Thyroid gland (tissue), 4 donors: ENCODE results near the gene PMM2. TPM values are rescaled to one million over a fixed set of nuclear protein-coding genes. Genes with fewer than 3 reads are reported as not detected.

Experiments used
- DNase-seq, 2 donors: peaks; one replicate each; pipeline ENCODE4 v3.0.0-alpha.2; 2019
- H3K27ac ChIP-seq, 3 donors: fragments of 200-600 bp; sonication (generic); 1 replicate in 2 of 3; 2 replicates in 1 of 3; pipeline ENCODE4 v1.5.1; 2016 to 2019; ENCODE audit warnings: mild to moderate bottlenecking in 1 of 3, moderate library complexity in 1 of 3
- H3K27me3 ChIP-seq: fragments of 200-600 bp; sonication (generic); one replicate; pipeline ENCODE4 v1.5.1; 2019
- H3K36me3 ChIP-seq, 2 donors: fragments of 200-600 bp; sonication (generic); one replicate each; pipeline ENCODE4 v1.5.1; 2016 to 2019
- H3K4me1 ChIP-seq, 2 donors: fragments of 200-600 bp; sonication (generic); one replicate each; pipeline ENCODE4 v1.5.1; 2017 to 2019
- H3K4me3 ChIP-seq, 3 donors: fragments of 200-600 bp; sonication (generic); replicated peaks in 1 of 3; 1 replicate in 2 of 3; 2 replicates in 1 of 3; pipeline ENCODE4 v1.5.1; 2016; ENCODE audit warnings: mild to moderate bottlenecking in 1 of 3
- H3K9me3 ChIP-seq: fragments of 200-600 bp; sonication (generic); one replicate; pipeline ENCODE4 v1.5.1; 2017
- POLR2A ChIP-seq, 2 donors: fragments of 450-650 bp; IDR thresholded peaks; one replicate each; pipeline ENCODE4 v1.6.1; 2017; ENCODE audit warnings: antibody characterized with exemption in 2 of 2, mild to moderate bottlenecking in 2 of 2, moderate library complexity in 1 of 2
- WGBS, 2 donors: methylation state at CpG; one replicate each; pipeline ENCODE4 v1.1.5; 2017; 5-methylcytosine and 5-hydroxymethylcytosine counted together
- intact Hi-C: fragments of 100-400 bp; cut with DNase I; formaldehyde crosslinking; loops from one replicate; pipeline ENCODE4 v1.15.1; 2023
- total RNA-seq, 4 donors: library from RNA; depleted of rRNA; stranded (reverse); fragments of >200 nt; gene quantifications; one replicate each; pipeline ENCODE4 v1.2.3, GENCODE V29; 2016
- TF ChIP-seq, protein P1 (sequence below), 6 experiments: fragments of 200-600 bp in 3 of 6; fragments of 450-650 bp in 3 of 6; sonication (generic) in 3 of 6; IDR thresholded peaks; one replicate each; pipeline ENCODE4 v1.5.1; 2016 to 2019; ENCODE audit warnings: antibody characterized with exemption in 6 of 6, mild to moderate bottlenecking in 2 of 6, inconsistent platforms in 1 of 6, moderate library complexity in 1 of 6

Gene PMM2
- total RNA-seq, 4 donors from 2014 or later = 26.2 to 49.6 (median 30.8) TPM

DNA sequence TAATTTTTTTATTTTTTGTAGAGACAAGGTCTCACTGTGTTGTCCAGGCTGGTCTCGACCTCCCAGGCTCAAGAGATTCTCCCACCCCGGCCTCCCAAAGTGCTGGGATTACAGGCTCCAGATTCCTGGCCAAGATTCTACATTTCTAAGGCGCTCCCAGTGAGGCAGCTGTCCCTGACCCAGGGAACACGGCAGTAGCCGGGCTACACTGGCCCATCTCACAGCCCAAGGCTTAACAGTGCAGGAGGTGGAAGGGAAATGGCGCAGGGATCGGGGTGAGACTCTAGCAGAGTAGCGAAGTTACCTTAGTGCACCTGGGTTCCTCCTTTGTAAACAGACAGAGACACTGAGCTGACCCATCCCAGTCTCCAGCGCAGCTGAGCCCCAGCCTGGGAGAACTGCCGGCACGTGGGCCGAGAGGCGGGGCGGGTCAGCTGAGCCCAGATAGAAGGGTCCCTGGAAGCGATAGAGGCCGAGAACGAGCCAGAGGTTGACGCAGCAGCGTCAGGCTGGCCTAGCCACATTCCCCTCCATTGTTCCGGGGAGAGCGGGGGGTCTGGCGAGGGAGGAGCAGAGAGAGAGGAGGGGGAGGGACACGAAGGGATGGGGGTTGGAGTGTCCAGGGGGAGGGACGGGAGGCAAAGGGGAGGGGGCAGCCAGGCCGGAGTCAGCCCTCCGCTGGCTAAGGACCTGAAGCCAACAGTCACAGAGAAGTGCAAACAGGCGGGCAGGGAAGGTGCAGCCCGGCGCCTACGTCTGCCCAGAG lies 68.7 kb downstream of the PMM2 start:
- no peaks in the 10 kb centered on the region for H3K27me3 ChIP-seq
- intact Hi-C loops = no loop called here
- peaks cover 38 to 52% of the 10 kb centered on the region in 2 donors for H3K4me1 ChIP-seq
- H3K9me3 ChIP-seq = no peaks in the 10 kb centered on the region
- peak overlapping the region in 1 of 3 donors; percentile 55 for H3K4me3 ChIP-seq
- no peaks in the 10 kb centered on the region for H3K36me3 ChIP-seq
- DNase-seq = peak; percentile 43 to 55
- WGBS, 2 donors = 31 to 48% methylated on average over 30 of the region's 30 CpGs
- TF ChIP-seq, protein P1, sequence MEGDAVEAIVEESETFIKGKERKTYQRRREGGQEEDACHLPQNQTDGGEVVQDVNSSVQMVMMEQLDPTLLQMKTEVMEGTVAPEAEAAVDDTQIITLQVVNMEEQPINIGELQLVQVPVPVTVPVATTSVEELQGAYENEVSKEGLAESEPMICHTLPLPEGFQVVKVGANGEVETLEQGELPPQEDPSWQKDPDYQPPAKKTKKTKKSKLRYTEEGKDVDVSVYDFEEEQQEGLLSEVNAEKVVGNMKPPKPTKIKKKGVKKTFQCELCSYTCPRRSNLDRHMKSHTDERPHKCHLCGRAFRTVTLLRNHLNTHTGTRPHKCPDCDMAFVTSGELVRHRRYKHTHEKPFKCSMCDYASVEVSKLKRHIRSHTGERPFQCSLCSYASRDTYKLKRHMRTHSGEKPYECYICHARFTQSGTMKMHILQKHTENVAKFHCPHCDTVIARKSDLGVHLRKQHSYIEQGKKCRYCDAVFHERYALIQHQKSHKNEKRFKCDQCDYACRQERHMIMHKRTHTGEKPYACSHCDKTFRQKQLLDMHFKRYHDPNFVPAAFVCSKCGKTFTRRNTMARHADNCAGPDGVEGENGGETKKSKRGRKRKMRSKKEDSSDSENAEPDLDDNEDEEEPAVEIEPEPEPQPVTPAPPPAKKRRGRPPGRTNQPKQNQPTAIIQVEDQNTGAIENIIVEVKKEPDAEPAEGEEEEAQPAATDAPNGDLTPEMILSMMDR (IDR thresholded peaks at IDR 0.05) = no peak
- no peak for TF ChIP-seq POLR2A (IDR thresholded peaks at IDR 0.05)
- peak overlapping the region; percentile 3 to 76 (median 75) for H3K27ac ChIP-seq

DNA sequence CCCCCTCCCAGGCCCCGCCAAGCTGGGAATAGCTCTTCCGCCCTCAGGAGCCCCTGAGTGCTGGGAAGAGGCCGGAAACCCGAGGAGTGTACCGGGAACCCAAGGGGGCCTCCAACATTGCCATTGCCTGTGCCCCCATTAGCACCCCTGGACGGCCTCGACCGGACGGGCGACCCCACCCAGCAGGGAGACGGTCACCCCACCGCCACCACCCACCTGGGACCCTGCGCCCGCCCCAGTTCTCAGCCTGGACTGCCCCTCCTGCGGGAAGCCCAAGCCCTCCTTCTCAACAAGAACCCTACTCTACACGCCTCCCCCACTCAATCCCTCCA lies 69.2 kb downstream of the PMM2 start:
- H3K4me1 ChIP-seq = peaks cover 38 to 48% of the 10 kb centered on the region in 2 donors
- peak overlapping the region in 1 of 3 donors; percentile 55 for H3K4me3 ChIP-seq
- H3K27ac ChIP-seq = peak overlapping the region; percentile 3 to 76 (median 75)
- DNase-seq = no peak
- intact Hi-C loops = no loop called here
- TF ChIP-seq, protein P1 (IDR thresholded peaks at IDR 0.05) = no peak
- no peak for TF ChIP-seq POLR2A (IDR thresholded peaks at IDR 0.05)
- WGBS, 2 donors = 8 to 21% methylated on average over 6 to 7 of the region's 16 CpGs
- no peaks in the 10 kb centered on the region for H3K9me3 ChIP-seq
- no peaks in the 10 kb centered on the region for H3K36me3 ChIP-seq
- H3K27me3 ChIP-seq = no peaks in the 10 kb centered on the region

DNA sequence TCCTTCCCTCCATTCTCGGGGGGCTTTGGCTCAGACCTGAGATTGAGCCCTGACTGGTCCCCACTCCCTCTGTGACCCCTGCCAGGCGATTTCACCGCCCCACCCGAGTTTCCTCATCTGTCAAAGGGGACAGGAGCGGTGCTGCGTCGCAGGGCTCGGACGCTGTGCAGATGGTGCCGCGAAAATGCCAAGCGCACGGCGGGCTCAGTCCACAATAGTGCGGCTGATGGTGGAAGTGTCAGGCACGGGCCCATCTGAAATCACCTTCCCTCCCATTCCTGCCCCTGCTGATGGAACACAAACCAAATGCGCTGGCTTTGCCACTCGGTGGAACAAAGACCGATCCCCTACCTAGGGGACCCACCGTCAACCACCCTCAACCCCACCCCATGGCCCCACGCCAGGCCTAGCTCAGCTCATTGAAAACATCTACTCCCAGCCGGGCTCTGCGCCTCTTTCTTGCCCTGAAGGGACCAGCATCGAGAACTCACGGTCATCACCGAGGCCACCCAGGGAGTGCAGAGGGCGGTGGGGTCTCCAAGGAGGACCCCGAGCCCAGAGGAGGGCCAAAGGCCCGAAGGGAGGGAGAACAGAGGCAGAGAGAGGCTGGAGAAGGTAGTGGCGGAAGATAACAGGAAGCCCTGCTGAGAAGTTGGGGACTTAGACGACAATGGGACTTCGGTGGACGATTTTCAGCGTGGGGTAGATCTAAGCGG lies 69.7 kb downstream of the PMM2 start:
- Histone ChIP-seq H3K36me3 (no peaks in the 10 kb centered on the region), H3K4me3 (peak overlapping the region; percentile 3 to 66 (median 55)), H3K27ac (peak overlapping the region; percentile 47 to 76 (median 75)), H3K27me3 (no peaks in the 10 kb centered on the region), H3K9me3 (no peaks in the 10 kb centered on the region), H3K4me1 (peaks cover 38 to 48% of the 10 kb centered on the region in 2 donors)
- WGBS, 2 donors = 5% methylated on average over 22 of the region's 35 CpGs
- intact Hi-C loops = no loop called here
- DNase-seq = peak; percentile 54 to 57
- TF ChIP-seq POLR2A (IDR thresholded peaks at IDR 0.05) = no peak
- TF ChIP-seq, protein P1 (IDR thresholded peaks at IDR 0.05) = no peak

DNA sequence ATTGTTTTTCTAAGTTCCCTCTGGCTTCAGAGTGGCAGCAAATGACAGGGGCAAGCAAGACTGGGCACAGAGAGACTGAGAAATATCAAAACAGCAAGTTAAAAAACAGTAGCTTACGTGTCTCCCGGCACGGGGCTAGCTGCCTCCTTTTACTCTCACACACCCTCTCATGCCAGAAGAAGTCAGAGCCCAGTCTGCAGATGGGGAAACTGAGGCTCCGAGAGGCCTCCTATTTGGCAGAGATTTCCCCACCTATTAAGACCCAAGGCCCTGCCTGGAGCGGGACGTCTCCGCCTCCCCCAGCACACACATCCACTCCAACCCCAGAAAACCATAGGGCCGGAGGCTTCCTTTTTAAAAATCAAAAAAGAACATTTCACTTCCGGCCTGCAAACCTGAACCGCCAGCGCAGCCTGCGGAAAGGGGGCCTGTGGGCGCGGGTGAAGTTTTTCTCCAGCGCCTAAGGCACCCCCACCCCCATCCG lies 70.3 kb downstream of the PMM2 start:
- Histone ChIP-seq H3K27ac (peak overlapping the region; percentile 47 to 76 (median 75)), H3K9me3 (no peaks in the 10 kb centered on the region), H3K27me3 (no peaks in the 10 kb centered on the region), H3K36me3 (no peaks in the 10 kb centered on the region), H3K4me3 (peak overlapping the region; percentile 6 to 66 (median 55)), H3K4me1 (peaks cover 38 to 45% of the 10 kb centered on the region in 2 donors)
- TF ChIP-seq, protein P1 (IDR thresholded peaks at IDR 0.05) = no peak
- TF ChIP-seq POLR2A (IDR thresholded peaks at IDR 0.05) = no peak
- WGBS, 2 donors = 0 to 1% methylated on average over 15 to 16 of the region's 16 CpGs
- DNase-seq = no peak
- intact Hi-C loops = no loop called here
